Epithelial cell of esophagus (primary cell): Measurements from ENCODE around the gene POU2AF1.

Experiments
- DNase-seq: peaks from one replicate; pipeline ENCODE4 v3.0.0; 2010; ENCODE audit warnings: low read depth
- H3K4me3 ChIP-seq: 2 replicates; pipeline ENCODE4 v1.5.1; 2011; ENCODE audit warnings: mild to moderate bottlenecking, low read length, control low read depth
- CTCF ChIP-seq: IDR thresholded peaks from 2 replicates; pipeline ENCODE4 v1.5.1; 2011; ENCODE audit warnings: low read depth, mild to moderate bottlenecking, low read length, control low read depth, inconsistent platforms; ENCODE audit not compliant: insufficient read depth; ENCODE audit errors: missing control alignments

POU2AF1 gene

GRCh38 chr11:111312076-111312475 is 67.0 kb downstream of the POU2AF1 start:
- no peak for DNase-seq
- no peak for TF ChIP-seq CTCF
- no peak overlapping the region for H3K4me3 ChIP-seq

GRCh38 chr11:111310723-111311122 is 68.4 kb downstream of the POU2AF1 start:
- DNase-seq: no peak
- TF ChIP-seq CTCF: no peak
- no peak overlapping the region for H3K4me3 ChIP-seq

GRCh38 chr11:111310088-111310487 is 69.0 kb downstream of the POU2AF1 start:
- no peak for TF ChIP-seq CTCF
- no peak overlapping the region for H3K4me3 ChIP-seq
- peak; percentile 56 for DNase-seq

- DNase-seq: no peak
- no peak for TF ChIP-seq CTCF
- H3K4me3 ChIP-seq: no peak overlapping the region
These were observed 69.7 kb downstream of the POU2AF1 start for GRCh38 chr11:111309215-111309915.

- DNase-seq: no peak
- H3K4me3 ChIP-seq: no peak overlapping the region
- TF ChIP-seq CTCF: no peak
These were observed 70.9 kb downstream of the POU2AF1 start for GRCh38 chr11:111308140-111308539.

- no peak for DNase-seq
- no peak overlapping the region for H3K4me3 ChIP-seq
- no peak for TF ChIP-seq CTCF
These were observed 71.5 kb downstream of the POU2AF1 start for GRCh38 chr11:111307472-111308108.

GRCh38 chr11:111306321-111306720 is 72.8 kb downstream of the POU2AF1 start:
- no peak for TF ChIP-seq CTCF
- no peak for DNase-seq
- no peak overlapping the region for H3K4me3 ChIP-seq
